ENCODE measurements around the gene DLG2. TPM values are rescaled to one million over a fixed set of nuclear protein-coding genes. Genes with fewer than 3 reads are reported as not detected.

DLG2 gene
- total RNA-seq, 1 donor from 2014 or later, result 7.2 TPM

- H3K9me3 ChIP-seq, result no peaks in the 10 kb centered on the region
- H3K4me1 ChIP-seq, result peaks cover 6% of the 10 kb centered on the region
- ATAC-seq (no peak), DNase-seq (no peak)
- no peaks in the 10 kb centered on the region for H3K27me3 ChIP-seq (ENCODE audit: low read depth)
- intact Hi-C loops (cut with DNase I), result no loop called here
- no peaks in the 10 kb centered on the region for H3K36me3 ChIP-seq
- H3K4me3 ChIP-seq, result no peak overlapping the region
- H3K27ac ChIP-seq, result no peak overlapping the region
- TF ChIP-seq, protein P1, sequence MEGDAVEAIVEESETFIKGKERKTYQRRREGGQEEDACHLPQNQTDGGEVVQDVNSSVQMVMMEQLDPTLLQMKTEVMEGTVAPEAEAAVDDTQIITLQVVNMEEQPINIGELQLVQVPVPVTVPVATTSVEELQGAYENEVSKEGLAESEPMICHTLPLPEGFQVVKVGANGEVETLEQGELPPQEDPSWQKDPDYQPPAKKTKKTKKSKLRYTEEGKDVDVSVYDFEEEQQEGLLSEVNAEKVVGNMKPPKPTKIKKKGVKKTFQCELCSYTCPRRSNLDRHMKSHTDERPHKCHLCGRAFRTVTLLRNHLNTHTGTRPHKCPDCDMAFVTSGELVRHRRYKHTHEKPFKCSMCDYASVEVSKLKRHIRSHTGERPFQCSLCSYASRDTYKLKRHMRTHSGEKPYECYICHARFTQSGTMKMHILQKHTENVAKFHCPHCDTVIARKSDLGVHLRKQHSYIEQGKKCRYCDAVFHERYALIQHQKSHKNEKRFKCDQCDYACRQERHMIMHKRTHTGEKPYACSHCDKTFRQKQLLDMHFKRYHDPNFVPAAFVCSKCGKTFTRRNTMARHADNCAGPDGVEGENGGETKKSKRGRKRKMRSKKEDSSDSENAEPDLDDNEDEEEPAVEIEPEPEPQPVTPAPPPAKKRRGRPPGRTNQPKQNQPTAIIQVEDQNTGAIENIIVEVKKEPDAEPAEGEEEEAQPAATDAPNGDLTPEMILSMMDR (IDR thresholded peaks at IDR 0.05), result no peak
These were observed 1937.9 kb downstream of the DLG2 start for GRCh38 chr11:83689144-83689780.

- no peak overlapping the region for H3K4me3 ChIP-seq
- DNase-seq (no peak), ATAC-seq (no peak)
- H3K36me3 ChIP-seq, result no peaks in the 10 kb centered on the region
- H3K4me1 ChIP-seq, result peaks cover 6% of the 10 kb centered on the region
- TF ChIP-seq, protein P1 (IDR thresholded peaks at IDR 0.05), result no peak
- H3K27me3 ChIP-seq (ENCODE audit: low read depth), result no peaks in the 10 kb centered on the region
- no peaks in the 10 kb centered on the region for H3K9me3 ChIP-seq
- intact Hi-C loops (cut with DNase I), result no loop called here
- H3K27ac ChIP-seq, result no peak overlapping the region
These were observed 1939.4 kb downstream of the DLG2 start for GRCh38 chr11:83687787-83688186.

GRCh38 chr11:83685730-83686129, 1941.4 kb downstream of the DLG2 start:
- no peak for DNase-seq
- Histone ChIP-seq H3K27ac (no peak overlapping the region), H3K36me3 (no peaks in the 10 kb centered on the region), H3K4me3 (no peak overlapping the region), H3K27me3 (ENCODE audit: low read depth) (no peaks in the 10 kb centered on the region), H3K4me1 (no peaks in the 10 kb centered on the region), H3K9me3 (no peaks in the 10 kb centered on the region)
- intact Hi-C loops (cut with DNase I), result no loop called here
- no peak for ATAC-seq
- TF ChIP-seq, protein P1 (IDR thresholded peaks at IDR 0.05), result no peak

GRCh38 chr11:83684071-83684470, 1943.1 kb downstream of the DLG2 start:
- no peak overlapping the region for H3K4me3 ChIP-seq
- TF ChIP-seq, protein P1 (IDR thresholded peaks at IDR 0.05), result no peak
- H3K36me3 ChIP-seq, result no peaks in the 10 kb centered on the region
- H3K27ac ChIP-seq, result no peak overlapping the region
- H3K27me3 ChIP-seq (ENCODE audit: low read depth), result no peaks in the 10 kb centered on the region
- intact Hi-C loops (cut with DNase I), result no loop called here
- ATAC-seq (no peak), DNase-seq (no peak)
- no peaks in the 10 kb centered on the region for H3K9me3 ChIP-seq
- H3K4me1 ChIP-seq, result no peaks in the 10 kb centered on the region

- Histone ChIP-seq H3K4me1 (no peaks in the 10 kb centered on the region), H3K4me3 (no peak overlapping the region), H3K9me3 (no peaks in the 10 kb centered on the region), H3K27ac (no peak overlapping the region), H3K27me3 (ENCODE audit: low read depth) (no peaks in the 10 kb centered on the region), H3K36me3 (no peaks in the 10 kb centered on the region)
- DNase-seq (no peak), ATAC-seq (no peak)
- intact Hi-C loops (cut with DNase I), result no loop called here
- TF ChIP-seq, protein P1 (IDR thresholded peaks at IDR 0.05), result no peak
These were observed 1944.6 kb downstream of the DLG2 start for GRCh38 chr11:83682611-83682973.
